Tibial nerve (tissue), 4 donors: ENCODE results near the gene FUOM.

Experiments
- EP300 ChIP-seq, 2 donors: sonication (generic); formaldehyde crosslinking; IDR thresholded peaks; one replicate each; pipeline ENCODE4 v1.6.1; 2017; ENCODE audit warnings: antibody characterized with exemption in 2 of 2, mild to moderate bottlenecking in 1 of 2
- POLR2A ChIP-seq, 2 donors: fragments of 450-650 bp; IDR thresholded peaks; one replicate each; pipeline ENCODE4 v1.6.1; 2017; ENCODE audit warnings: antibody characterized with exemption in 2 of 2, mild to moderate bottlenecking in 2 of 2, moderate library complexity in 2 of 2
- TF ChIP-seq, protein P1 (sequence below), 5 experiments: fragments of 200-600 bp in 3 of 5; fragments of 450-650 bp in 2 of 5; sonication (generic) in 3 of 5; IDR thresholded peaks; one replicate each; pipeline ENCODE4 v1.5.1; 2016 to 2019; ENCODE audit warnings: antibody characterized with exemption in 5 of 5, mild to moderate bottlenecking in 3 of 5, moderate library complexity in 2 of 5

DNA sequence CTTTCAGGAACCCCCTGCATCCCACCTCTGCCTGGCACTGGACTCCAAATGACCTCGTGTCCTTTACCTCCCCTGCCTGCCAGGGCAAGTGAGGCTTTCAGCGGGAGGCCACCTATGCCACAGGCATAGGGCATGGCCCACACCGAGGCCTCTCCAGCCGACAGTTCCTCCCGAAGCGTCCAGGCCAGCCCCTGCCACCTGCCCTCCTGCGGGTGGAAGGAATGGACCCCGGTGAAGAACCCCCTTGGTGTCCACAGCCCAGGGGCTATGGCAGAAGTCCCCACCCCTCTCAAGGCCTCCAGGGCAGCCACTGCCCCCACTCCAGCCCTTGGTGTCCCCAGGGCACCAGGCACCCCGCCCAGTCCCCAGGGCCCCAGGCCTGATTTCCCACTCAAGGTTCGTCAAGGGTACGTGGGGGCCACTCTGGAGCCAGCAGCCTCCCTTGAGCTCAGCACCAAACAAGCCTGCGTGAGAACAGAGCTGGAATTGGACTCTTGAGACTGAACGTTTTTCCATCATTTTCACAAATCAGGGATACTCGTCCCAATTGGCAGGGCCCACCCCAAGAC, 3.1 kb downstream of the FUOM start:
- TF ChIP-seq, protein P1, sequence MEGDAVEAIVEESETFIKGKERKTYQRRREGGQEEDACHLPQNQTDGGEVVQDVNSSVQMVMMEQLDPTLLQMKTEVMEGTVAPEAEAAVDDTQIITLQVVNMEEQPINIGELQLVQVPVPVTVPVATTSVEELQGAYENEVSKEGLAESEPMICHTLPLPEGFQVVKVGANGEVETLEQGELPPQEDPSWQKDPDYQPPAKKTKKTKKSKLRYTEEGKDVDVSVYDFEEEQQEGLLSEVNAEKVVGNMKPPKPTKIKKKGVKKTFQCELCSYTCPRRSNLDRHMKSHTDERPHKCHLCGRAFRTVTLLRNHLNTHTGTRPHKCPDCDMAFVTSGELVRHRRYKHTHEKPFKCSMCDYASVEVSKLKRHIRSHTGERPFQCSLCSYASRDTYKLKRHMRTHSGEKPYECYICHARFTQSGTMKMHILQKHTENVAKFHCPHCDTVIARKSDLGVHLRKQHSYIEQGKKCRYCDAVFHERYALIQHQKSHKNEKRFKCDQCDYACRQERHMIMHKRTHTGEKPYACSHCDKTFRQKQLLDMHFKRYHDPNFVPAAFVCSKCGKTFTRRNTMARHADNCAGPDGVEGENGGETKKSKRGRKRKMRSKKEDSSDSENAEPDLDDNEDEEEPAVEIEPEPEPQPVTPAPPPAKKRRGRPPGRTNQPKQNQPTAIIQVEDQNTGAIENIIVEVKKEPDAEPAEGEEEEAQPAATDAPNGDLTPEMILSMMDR (IDR thresholded peaks at IDR 0.05): no peak
- TF ChIP-seq EP300 (IDR thresholded peaks at IDR 0.05) (no peak), POLR2A (IDR thresholded peaks at IDR 0.05) (no peak)
